ENCODE results near the gene PEG3. TPM values are rescaled to one million over a fixed set of nuclear protein-coding genes. Genes with fewer than 3 reads are reported as not detected.

The PEG3 gene
- total RNA-seq, 4 donors from 2014 or later, result 9.0 to 14.7 (median 9.8) TPM

- H3K36me3 ChIP-seq, result no peaks in the 10 kb centered on the region
- no peak overlapping the region for H3K4me3 ChIP-seq
- TF ChIP-seq POLR2A (IDR thresholded peaks at IDR 0.05) (no peak), EP300 (IDR thresholded peaks at IDR 0.05) (no peak)
- TF ChIP-seq, protein P1, sequence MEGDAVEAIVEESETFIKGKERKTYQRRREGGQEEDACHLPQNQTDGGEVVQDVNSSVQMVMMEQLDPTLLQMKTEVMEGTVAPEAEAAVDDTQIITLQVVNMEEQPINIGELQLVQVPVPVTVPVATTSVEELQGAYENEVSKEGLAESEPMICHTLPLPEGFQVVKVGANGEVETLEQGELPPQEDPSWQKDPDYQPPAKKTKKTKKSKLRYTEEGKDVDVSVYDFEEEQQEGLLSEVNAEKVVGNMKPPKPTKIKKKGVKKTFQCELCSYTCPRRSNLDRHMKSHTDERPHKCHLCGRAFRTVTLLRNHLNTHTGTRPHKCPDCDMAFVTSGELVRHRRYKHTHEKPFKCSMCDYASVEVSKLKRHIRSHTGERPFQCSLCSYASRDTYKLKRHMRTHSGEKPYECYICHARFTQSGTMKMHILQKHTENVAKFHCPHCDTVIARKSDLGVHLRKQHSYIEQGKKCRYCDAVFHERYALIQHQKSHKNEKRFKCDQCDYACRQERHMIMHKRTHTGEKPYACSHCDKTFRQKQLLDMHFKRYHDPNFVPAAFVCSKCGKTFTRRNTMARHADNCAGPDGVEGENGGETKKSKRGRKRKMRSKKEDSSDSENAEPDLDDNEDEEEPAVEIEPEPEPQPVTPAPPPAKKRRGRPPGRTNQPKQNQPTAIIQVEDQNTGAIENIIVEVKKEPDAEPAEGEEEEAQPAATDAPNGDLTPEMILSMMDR (IDR thresholded peaks at IDR 0.05), result no peak
- no peaks in the 10 kb centered on the region for H3K27me3 ChIP-seq
- WGBS, 2 donors, result 51 to 61% methylated on average over 4 of the region's 4 CpGs
- H3K4me1 ChIP-seq, result no peaks in the 10 kb centered on the region
- no peak overlapping the region for H3K27ac ChIP-seq
- DNase-seq (ENCODE audit: low spot score in 2 of 2), result no peak
- peaks cover 0 to 5% (median 0%) of the 10 kb centered on the region in 4 donors for H3K9me3 ChIP-seq
Observed at GRCh38 chr19:56848166-56848565, 7.6 kb upstream of the PEG3 start.

DNA sequence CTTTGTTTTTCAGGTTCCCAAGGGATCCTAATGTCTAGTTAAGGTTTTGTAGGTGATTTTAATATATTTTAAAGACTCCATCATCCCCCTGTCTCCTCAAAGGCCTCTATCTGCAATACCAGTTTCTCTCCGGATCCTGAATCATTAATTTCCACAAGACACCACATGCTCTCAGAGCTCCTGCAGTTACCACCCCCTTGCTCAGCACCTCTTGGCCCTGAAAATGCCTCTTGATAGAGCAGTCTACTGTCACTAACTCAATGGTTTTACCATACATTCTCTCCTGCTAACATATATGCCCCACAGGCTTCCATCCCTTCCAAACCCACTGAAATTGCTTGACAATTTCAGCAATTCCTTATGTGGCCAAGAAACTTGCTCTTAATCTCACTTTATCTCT, 1.9 kb upstream of the PEG3 start:
- TF ChIP-seq, protein P1 (IDR thresholded peaks at IDR 0.05), result no peak
- no peak for TF ChIP-seq EP300 (IDR thresholded peaks at IDR 0.05)
- no peak for TF ChIP-seq POLR2A (IDR thresholded peaks at IDR 0.05)
- 81 to 95% methylated on average over 1 of the region's 1 CpG for WGBS, 2 donors
- peaks cover 0 to 35% (median 0%) of the 10 kb centered on the region in 4 donors for H3K9me3 ChIP-seq
- H3K36me3 ChIP-seq, result no peaks in the 10 kb centered on the region
- H3K4me1 ChIP-seq, result peaks cover 0 to 9% (median 3%) of the 10 kb centered on the region in 4 donors
- DNase-seq (ENCODE audit: low spot score in 2 of 2), result no peak
- no peak overlapping the region for H3K27ac ChIP-seq
- no peaks in the 10 kb centered on the region for H3K27me3 ChIP-seq
- H3K4me3 ChIP-seq, result no peak overlapping the region

DNA sequence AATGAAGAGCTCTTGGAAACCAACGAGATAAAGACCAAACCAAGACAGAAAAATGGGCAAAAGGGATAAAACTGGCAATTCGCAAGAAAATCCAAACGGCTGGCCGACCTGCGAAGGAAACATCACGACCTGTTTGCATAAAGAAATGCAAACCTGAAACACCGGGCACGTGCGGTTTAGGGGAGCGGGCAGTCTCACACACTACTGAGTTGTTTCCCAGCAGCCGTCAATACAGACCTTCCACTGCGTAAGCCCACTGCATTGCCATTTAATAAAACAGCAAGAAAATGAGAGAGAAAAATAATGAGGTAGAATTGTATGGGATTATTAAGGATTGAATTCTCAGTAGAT, 642 bp upstream of the PEG3 start:
- H3K27me3 ChIP-seq, result no peaks in the 10 kb centered on the region
- H3K4me3 ChIP-seq, result peak overlapping the region in 1 of 4 donors; percentile 41
- DNase-seq (ENCODE audit: low spot score in 2 of 2), result no peak
- no peaks in the 10 kb centered on the region for H3K36me3 ChIP-seq
- no peak overlapping the region for H3K27ac ChIP-seq
- peaks cover 0 to 36% (median 0%) of the 10 kb centered on the region in 4 donors for H3K9me3 ChIP-seq
- 40 to 46% methylated on average over 12 of the region's 12 CpGs for WGBS, 2 donors
- peaks cover 0 to 15% (median 3%) of the 10 kb centered on the region in 4 donors for H3K4me1 ChIP-seq
- no peak for TF ChIP-seq POLR2A (IDR thresholded peaks at IDR 0.05)
- TF ChIP-seq, protein P1 (IDR thresholded peaks at IDR 0.05), result no peak
- TF ChIP-seq EP300 (IDR thresholded peaks at IDR 0.05), result no peak

GRCh38 chr19:56839652-56840450, 675 bp downstream of the PEG3 start:
- peak overlapping the region; percentile 58 to 92 (median 72) for H3K27ac ChIP-seq
- TF ChIP-seq POLR2A (IDR thresholded peaks at IDR 0.05) (no peak), EP300 (IDR thresholded peaks at IDR 0.05) (peak in 1 of 2 donors; percentile 35)
- no peaks in the 10 kb centered on the region for H3K36me3 ChIP-seq
- H3K4me3 ChIP-seq, result peak overlapping the region; percentile 33 to 56 (median 44)
- H3K4me1 ChIP-seq, result peaks cover 0 to 15% (median 3%) of the 10 kb centered on the region in 4 donors
- H3K27me3 ChIP-seq, result no peaks in the 10 kb centered on the region
- WGBS, 2 donors, result 42 to 65% methylated on average over 17 to 33 of the region's 48 CpGs
- peaks cover 0 to 36% (median 0%) of the 10 kb centered on the region in 4 donors for H3K9me3 ChIP-seq
- peak; percentile 86 to 90 for DNase-seq (ENCODE audit: low spot score in 2 of 2)

DNA sequence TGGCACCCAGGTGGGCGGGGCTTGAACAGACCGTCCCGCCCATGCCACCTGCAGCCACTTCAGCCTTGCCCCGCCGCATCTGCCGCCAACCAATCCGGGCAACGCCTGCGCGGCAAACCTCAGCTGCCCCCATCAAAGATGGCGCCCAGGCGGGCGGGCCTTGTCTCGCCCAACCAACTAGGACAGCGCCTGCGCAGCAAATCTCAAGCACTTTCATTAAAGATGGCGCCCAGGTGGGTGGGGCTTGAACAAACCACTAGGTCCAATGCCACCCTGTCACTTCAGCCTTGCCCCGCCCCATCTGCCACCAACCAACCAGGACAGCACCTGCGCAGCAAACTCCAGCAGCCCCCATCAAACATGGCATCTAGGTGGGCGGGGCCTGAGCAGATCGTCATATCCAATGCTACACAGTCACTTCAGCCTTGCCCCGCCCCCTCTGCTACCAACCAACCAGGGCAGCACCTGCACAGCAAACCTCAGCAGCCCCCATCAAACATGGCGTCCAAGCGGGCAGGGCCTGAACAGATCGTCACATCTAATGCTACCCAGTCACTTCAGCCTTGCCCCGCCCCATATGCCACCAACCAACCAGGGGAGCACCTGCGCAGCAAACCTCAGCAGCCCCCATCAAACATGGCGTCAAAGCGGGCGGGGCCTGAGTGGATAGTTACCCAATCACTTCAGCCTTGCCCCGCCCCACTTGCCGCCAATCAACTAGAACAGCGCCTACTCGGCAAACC, 1.4 kb downstream of the PEG3 start:
- Histone ChIP-seq H3K36me3 (no peaks in the 10 kb centered on the region), H3K4me1 (peaks cover 0 to 15% (median 3%) of the 10 kb centered on the region in 4 donors), H3K27ac (peak overlapping the region in 3 of 4 donors; percentile 83 to 92 (median 91)), H3K27me3 (no peaks in the 10 kb centered on the region), H3K4me3 (peak overlapping the region in 3 of 4 donors; percentile 34 to 56 (median 44)), H3K9me3 (peaks cover 0 to 36% (median 0%) of the 10 kb centered on the region in 4 donors)
- peak; percentile 88 to 99 for DNase-seq (ENCODE audit: low spot score in 2 of 2)
- WGBS, 2 donors, result 55 to 57% methylated on average over 29 to 33 of the region's 34 CpGs
- no peak for TF ChIP-seq POLR2A (IDR thresholded peaks at IDR 0.05)
- TF ChIP-seq, protein P1 (IDR thresholded peaks at IDR 0.05), result no peak
- peak in 1 of 2 donors; percentile 65 for TF ChIP-seq EP300 (IDR thresholded peaks at IDR 0.05)
